H1 (cell line): Measurements from ENCODE around the gene WWC2. TPM values are rescaled to one million over a fixed set of nuclear protein-coding genes. Genes with fewer than 3 reads are reported as not detected.

ENCODE experiments used
- SUZ12 ChIP-seq: fragments of 200-600 bp; sonication (generic); IDR thresholded peaks from 2 replicates; pipeline ENCODE4 v1.6.1; 2012; ENCODE audit warnings: mild to moderate bottlenecking, inconsistent platforms, low read length, moderate library complexity, mixed read lengths
- polyA plus RNA-seq, 7 experiments: library from polyadenylated mRNA; depleted of rRNA in 3 of 7; stranded (reverse) in 5 of 7; unstranded in 2 of 7; fragments of >200 nt in 5 of 7; fragments of 200-250 nt in 2 of 7; gene quantifications; 1 replicate in 5 of 7; 2 replicates in 1 of 7; 4 replicates in 1 of 7; pipeline versions ENCODE4 v1.2.1 to v1.2.3, GENCODE V29; 2011 to 2013; ENCODE audit warnings: missing spikeins in 2 of 7, mixed read lengths in 2 of 7
- total RNA-seq: library from RNA; stranded (reverse); fragmentation: NEBNext Ultra II Directional; extraction: Animal tissue kit (Norgen Biotek cat#: 25700); gene quantifications from 2 replicates; pipeline ENCODE4 v1.2.1, GENCODE V29; 2021

The WWC2 gene
- total and polyA plus RNA-seq, 2 of the 8 experiments (the other 6 are each of a cell fraction or from before 2014, with no cell fraction given): 17.6 to 135 TPM

GRCh38 chr4:183356173-183356830 lies 257.2 kb downstream of the WWC2 start (continued):
- no peak for TF ChIP-seq SUZ12
- TF ChIP-seq, all 59 proteins: peak for 0
